ENCODE measurements around the gene TCEA2.
"Not testable (repeated sequence)": the region's sequence is repeated elsewhere in the genome, so short reads cannot be mapped to it uniquely, and the experiment has no call there.

Gene TCEA2

DNA sequence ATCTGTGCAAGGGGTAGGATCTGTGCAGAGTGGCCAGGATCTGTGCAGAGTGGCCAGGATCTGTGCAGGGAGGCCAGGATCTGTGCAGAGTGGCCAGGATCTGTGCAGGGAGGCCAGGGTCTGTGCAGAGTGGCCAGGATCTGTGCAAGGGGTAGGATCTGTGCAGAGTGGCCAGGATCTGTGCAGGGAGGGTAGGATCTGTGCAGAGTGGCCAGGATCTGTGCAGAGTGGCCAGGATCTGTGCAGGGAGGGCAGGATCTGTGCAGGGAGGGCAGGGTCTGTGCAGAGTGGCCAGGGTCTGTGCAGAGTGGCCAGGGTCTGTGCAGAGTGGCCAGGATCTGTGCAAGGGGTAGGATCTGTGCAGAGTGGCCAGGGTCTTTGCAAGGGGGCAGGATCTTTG, 25.6 kb downstream of the TCEA2 start:
- H3K36me3 Mint-ChIP-seq (ENCODE audit: low read depth); H3K4me3 Mint-ChIP-seq; DNase-seq (ENCODE audit: low spot score); H3K4me1 Mint-ChIP-seq (ENCODE audit: low read depth); H3K9me3 Mint-ChIP-seq; H3K27ac Mint-ChIP-seq: not testable (repeated sequence)
- H3K27me3 Mint-ChIP-seq (ENCODE audit: low read depth) = peaks cover 29% of the 10 kb centered on the region

DNA sequence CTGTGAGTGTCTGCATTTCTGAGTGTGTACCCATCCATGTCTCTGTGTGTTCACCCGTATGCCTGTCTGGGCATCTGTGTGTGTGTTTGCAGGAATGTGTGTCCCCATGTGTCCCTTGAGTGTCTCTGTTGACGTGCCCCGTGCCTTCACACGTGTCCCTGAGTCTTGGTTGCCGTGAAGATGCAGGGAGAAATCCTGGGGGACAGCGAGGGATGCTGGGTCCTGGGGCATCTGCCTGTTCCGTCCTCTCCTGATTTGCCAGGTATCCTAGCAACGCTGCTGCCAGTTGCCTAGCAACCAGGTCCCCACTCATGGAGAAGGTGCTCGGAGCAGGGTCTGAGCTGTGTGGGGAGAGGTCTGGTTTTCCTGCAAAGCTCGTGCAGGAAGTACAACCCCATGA, 27.2 kb downstream of the TCEA2 start:
- Mint-ChIP-seq H3K36me3 (ENCODE audit: low read depth) (no peaks in the 10 kb centered on the region), H3K9me3 (no peaks in the 10 kb centered on the region), H3K27ac (no peak overlapping the region), H3K27me3 (ENCODE audit: low read depth) (peaks cover 20% of the 10 kb centered on the region), H3K4me3 (no peak overlapping the region), H3K4me1 (ENCODE audit: low read depth) (no peaks in the 10 kb centered on the region)
- DNase-seq (ENCODE audit: low spot score) = no peak

DNA sequence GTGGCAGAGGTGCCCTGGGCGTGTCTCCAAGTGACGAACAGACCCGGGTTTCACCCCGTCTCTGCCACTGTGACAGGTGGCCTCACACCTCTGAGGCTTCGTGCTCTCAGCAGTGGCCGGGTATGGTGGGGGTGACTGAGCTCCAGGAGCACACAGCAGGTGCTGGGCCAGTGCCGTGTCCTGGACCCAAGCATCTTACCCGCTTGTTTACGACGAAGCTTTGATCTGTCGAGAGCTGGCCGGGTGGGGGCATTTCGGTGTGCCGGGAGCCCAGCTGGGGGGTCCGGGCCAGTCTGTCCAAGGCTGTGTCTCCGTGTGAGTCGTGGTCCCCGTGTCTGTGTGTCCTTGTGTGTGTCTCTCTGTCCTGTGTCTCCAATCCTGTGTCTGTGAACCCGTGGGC, 28.3 kb downstream of the TCEA2 start:
- Mint-ChIP-seq H3K27me3 (ENCODE audit: low read depth) (peaks cover 9% of the 10 kb centered on the region), H3K9me3 (no peaks in the 10 kb centered on the region), H3K4me1 (ENCODE audit: low read depth) (no peaks in the 10 kb centered on the region), H3K4me3 (no peak overlapping the region), H3K36me3 (ENCODE audit: low read depth) (no peaks in the 10 kb centered on the region), H3K27ac (no peak overlapping the region)
- DNase-seq (ENCODE audit: low spot score) = no peak

DNA sequence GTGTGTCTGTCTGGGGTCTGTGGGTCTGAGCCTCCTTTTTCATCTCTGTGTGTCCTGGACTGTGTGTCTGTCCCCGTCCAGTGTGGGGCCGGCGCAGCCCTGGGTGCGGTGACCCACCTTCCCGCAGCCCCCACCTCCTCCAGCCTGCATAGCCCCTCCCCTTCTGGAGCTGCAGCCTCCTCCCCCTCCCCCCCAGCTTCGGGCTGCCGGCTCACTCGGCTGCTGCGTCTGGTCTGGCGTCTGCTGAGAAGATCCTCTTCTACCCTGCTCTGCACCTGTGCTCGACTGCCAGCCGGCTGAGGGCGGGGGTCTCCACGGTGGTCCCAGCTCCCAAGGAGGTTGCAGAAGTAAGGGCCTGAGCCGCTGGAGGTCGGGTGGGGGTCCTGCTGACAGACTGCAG, 28.8 kb downstream of the TCEA2 start:
- H3K27me3 Mint-ChIP-seq (ENCODE audit: low read depth) = peaks cover 6% of the 10 kb centered on the region

DNA sequence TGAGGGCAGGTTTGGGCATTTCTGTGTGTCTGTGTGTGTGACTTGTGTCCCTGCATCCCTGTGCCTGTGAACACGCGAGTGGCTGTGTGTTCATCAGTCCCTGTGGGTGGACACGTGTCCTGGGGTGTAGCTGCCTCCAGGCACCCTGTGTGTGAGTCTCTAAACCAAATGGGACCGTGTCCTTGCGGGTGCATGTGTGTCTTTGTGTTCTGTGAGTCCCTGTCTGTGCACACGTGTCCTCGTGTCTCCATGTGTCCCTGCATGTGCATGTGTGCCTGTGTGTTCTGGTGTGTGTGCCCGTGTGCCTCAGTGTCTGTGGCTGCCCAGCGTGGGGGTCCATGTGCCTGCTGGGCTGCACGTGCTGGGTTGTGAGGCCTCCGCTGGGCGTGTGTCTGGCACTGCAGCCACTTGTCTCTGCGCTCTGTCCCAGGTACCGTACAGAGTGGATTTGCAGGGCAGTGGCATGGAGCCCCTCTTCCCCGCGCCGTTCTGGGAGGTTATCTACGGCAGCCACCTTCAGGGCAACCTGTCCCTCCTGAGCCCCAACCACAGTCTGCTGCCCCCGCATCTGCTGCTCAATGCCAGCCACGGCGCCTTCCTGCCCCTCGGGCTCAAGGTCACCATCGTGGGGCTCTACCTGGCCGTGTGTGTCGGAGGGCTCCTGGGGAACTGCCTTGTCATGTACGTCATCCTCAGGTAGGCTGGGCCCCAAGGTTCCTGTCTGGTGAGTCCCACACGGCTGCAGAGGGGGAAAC, 29.4 kb downstream of the TCEA2 start:
- no peaks in the 10 kb centered on the region for H3K4me1 Mint-ChIP-seq (ENCODE audit: low read depth)
- no peak overlapping the region for H3K4me3 Mint-ChIP-seq
- peaks cover 5% of the 10 kb centered on the region for H3K27me3 Mint-ChIP-seq (ENCODE audit: low read depth)
- H3K9me3 Mint-ChIP-seq = peaks cover 5% of the 10 kb centered on the region
- H3K27ac Mint-ChIP-seq = no peak overlapping the region
- H3K36me3 Mint-ChIP-seq (ENCODE audit: low read depth) = no peaks in the 10 kb centered on the region
- DNase-seq (ENCODE audit: low spot score) = no peak

More for the DNA sequence above, 28.8 kb downstream of the TCEA2 start:
- Mint-ChIP-seq H3K4me1 (ENCODE audit: low read depth) (no peaks in the 10 kb centered on the region), H3K4me3 (no peak overlapping the region), H3K27ac (no peak overlapping the region), H3K9me3 (peaks cover 2% of the 10 kb centered on the region), H3K36me3 (ENCODE audit: low read depth) (no peaks in the 10 kb centered on the region)
- no peak for DNase-seq (ENCODE audit: low spot score)

DNA sequence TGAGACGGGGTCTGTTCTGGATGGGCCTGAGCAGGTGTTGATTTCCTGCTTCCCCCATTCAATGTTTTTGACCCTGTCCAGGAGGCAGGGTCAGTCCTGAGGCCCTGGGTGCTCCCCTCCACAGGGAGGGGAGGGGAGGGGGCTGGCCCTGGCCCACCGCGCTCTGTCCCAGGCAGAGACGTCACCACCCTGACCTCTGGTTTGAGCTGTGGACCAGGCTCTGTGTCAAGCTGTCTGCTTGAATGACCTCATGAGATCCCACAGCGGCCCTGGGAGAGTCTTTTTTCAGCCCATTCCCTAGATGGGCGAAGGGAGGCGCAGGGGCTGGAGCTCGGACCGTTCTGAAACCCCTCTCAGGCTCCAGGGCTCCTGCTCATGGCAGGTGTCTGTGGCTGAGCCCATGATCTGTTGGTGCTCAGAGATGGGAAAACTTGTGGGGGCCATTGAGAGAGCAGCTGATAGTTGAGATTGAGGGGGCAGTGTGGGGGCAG, 30.1 kb downstream of the TCEA2 start:
- DNase-seq (ENCODE audit: low spot score) = no peak
- no peak overlapping the region for H3K4me3 Mint-ChIP-seq
- H3K36me3 Mint-ChIP-seq (ENCODE audit: low read depth) = no peaks in the 10 kb centered on the region
- no peak overlapping the region for H3K27ac Mint-ChIP-seq
- peaks cover 5% of the 10 kb centered on the region for H3K9me3 Mint-ChIP-seq
- H3K4me1 Mint-ChIP-seq (ENCODE audit: low read depth) = no peaks in the 10 kb centered on the region
- H3K27me3 Mint-ChIP-seq (ENCODE audit: low read depth) = peaks cover 5% of the 10 kb centered on the region

DNA sequence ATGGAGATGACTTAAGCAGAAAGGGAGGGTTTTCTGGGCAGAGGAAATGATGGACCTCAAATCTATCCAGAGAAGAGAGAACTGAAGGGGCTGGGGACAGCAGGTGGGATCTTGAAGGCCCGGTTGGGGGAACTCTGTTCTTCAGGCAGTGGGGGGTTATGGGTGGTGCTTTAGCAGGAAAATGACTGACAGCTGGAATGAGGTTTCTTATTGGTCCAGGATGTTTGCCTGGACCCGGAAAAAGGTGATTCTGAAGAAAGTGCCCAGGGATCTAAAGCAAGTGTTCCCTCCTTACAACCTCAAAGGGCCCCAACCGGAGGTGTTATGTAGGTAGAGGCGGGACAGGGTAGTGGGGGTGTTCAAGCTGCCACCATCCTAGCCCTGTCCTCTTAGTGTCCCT, 32.5 kb downstream of the TCEA2 start:
- no peak overlapping the region for H3K27ac Mint-ChIP-seq
- no peak for DNase-seq (ENCODE audit: low spot score)

DNA sequence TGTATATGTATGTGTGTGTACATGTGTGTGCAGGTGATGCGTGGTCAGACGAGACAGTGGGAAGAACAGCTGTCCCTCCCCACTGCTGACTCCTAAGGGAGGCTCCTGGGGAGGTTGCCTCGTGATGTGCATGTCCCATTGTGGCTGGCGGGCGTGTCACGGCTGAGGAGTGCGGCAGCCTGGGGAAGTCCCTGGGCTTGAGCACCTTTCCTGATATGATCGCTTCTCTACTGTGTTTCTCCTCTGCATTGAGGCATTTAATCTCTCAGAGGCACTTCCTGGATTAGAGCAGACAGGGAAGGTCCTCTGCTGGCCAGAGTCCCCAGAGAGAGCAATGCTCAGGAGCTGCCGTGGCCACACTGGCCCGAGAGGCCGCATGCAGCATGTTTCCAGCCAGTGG, 32.9 kb downstream of the TCEA2 start:
- Mint-ChIP-seq H3K4me3 (no peak overlapping the region), H3K27ac (no peak overlapping the region), H3K9me3 (peaks cover 5% of the 10 kb centered on the region), H3K36me3 (ENCODE audit: low read depth) (no peaks in the 10 kb centered on the region), H3K4me1 (ENCODE audit: low read depth) (no peaks in the 10 kb centered on the region), H3K27me3 (ENCODE audit: low read depth) (peaks cover 4% of the 10 kb centered on the region)
- no peak for DNase-seq (ENCODE audit: low spot score)

More for the DNA sequence above, 32.5 kb downstream of the TCEA2 start:
- Mint-ChIP-seq H3K4me1 (ENCODE audit: low read depth) (no peaks in the 10 kb centered on the region), H3K36me3 (ENCODE audit: low read depth) (no peaks in the 10 kb centered on the region), H3K9me3 (peaks cover 5% of the 10 kb centered on the region), H3K27me3 (ENCODE audit: low read depth) (no peaks in the 10 kb centered on the region), H3K4me3 (no peak overlapping the region)

DNA sequence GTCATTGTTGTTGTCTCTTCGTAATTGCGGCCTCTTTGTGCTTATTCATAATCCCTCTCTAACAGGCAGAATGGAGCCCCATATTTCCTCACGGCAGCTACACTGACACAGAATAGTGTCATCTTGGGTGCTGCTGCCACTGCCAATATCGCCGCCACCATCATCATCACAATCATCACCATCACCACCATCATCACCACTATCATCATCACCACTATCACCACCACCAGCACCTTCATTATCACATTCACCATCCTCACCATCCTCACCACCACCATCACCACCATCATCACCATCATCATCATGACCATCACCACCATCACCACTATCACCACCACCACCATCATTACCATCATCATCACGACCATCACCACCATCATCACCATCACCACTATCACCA, 33.5 kb downstream of the TCEA2 start:
- Mint-ChIP-seq H3K4me3 (no peak overlapping the region), H3K9me3 (peaks cover 5% of the 10 kb centered on the region), H3K36me3 (ENCODE audit: low read depth) (no peaks in the 10 kb centered on the region), H3K27me3 (ENCODE audit: low read depth) (peaks cover 10% of the 10 kb centered on the region), H3K27ac (no peak overlapping the region), H3K4me1 (ENCODE audit: low read depth) (no peaks in the 10 kb centered on the region)
- DNase-seq (ENCODE audit: low spot score) = no peak

DNA sequence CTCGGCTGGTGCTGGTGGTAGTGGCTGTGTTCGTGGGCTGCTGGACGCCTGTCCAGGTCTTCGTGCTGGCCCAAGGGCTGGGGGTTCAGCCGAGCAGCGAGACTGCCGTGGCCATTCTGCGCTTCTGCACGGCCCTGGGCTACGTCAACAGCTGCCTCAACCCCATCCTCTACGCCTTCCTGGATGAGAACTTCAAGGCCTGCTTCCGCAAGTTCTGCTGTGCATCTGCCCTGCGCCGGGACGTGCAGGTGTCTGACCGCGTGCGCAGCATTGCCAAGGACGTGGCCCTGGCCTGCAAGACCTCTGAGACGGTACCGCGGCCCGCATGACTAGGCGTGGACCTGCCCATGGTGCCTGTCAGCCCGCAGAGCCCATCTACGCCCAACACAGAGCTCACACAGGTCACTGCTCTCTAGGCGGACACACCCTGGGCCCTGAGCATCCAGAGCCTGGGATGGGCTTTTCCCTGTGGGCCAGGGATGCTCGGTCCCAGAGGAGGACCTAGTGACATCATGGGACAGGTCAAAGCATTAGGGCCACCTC, 35.5 kb downstream of the TCEA2 start:
- no peak overlapping the region for H3K27ac Mint-ChIP-seq
- H3K4me3 Mint-ChIP-seq = no peak overlapping the region
- no peaks in the 10 kb centered on the region for H3K36me3 Mint-ChIP-seq (ENCODE audit: low read depth)
- H3K27me3 Mint-ChIP-seq (ENCODE audit: low read depth) = peaks cover 20% of the 10 kb centered on the region
- DNase-seq (ENCODE audit: low spot score) = no peak
- H3K4me1 Mint-ChIP-seq (ENCODE audit: low read depth) = no peaks in the 10 kb centered on the region
- peaks cover 5% of the 10 kb centered on the region for H3K9me3 Mint-ChIP-seq

DNA sequence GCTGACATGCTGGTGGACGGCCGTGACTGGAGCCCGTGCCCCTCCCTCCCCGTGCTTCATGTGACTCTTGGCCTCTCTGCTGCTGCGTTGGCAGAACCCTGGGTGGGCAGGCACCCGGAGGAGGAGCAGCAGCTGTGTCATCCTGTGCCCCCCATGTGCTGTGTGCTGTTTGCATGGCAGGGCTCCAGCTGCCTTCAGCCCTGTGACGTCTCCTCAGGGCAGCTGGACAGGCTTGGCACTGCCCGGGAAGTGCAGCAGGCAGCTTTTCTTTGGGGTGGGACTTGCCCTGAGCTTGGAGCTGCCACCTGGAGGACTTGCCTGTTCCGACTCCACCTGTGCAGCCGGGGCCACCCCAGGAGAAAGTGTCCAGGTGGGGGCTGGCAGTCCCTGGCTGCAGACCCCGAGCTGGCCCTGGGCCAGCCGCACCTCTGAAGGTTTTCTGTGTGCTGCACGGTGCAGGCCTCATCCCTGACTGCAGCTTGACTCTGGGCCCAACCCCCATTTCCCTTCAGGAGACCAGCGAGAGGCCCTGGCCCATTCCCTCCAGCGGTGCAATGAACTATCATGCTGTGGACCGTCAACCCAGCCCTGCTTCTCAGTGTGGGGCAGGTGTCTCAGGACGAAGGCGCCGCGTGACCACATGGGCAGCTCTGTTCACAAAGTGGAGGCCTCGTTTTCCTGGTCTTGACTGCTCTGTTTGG, 36.2 kb downstream of the TCEA2 start:
- DNase-seq (ENCODE audit: low spot score) = no peak
- H3K36me3 Mint-ChIP-seq (ENCODE audit: low read depth) = no peaks in the 10 kb centered on the region
- peaks cover 23% of the 10 kb centered on the region for H3K27me3 Mint-ChIP-seq (ENCODE audit: low read depth)
- no peaks in the 10 kb centered on the region for H3K4me1 Mint-ChIP-seq (ENCODE audit: low read depth)
- H3K27ac Mint-ChIP-seq = no peak overlapping the region
- H3K4me3 Mint-ChIP-seq = no peak overlapping the region
- H3K9me3 Mint-ChIP-seq = peaks cover 5% of the 10 kb centered on the region

DNA sequence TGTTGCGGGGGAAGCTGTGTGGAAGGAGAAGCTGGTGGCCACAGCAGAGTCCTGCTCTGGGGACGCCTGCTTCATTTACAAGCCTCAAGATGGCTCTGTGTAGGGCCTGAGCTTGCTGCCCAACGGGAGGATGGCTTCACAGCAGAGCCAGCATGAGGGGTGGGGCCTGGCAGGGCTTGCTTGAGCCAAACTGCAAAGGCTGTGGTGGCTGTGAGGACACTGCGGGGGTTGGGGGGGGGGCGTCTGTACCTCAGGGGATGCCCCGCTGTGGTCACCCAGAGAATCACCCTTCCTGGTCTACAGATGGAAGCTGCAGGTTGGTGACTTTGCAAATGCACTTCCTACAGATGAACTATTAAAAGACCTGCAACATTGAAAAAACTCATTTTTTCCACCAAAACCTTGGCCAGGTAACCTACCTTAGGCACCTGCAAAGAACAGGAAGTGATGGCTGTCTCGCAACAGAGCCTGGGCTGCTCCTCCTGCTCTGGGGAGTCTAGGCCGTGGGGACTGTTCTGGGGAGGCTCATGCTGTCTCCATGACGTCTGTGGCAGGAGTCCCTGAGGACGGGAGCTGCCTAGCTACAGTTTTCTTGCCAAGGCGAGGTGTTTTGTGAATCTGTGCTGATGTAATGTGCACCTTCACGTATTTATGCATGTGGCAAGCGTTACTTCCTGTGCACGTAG, 37.0 kb downstream of the TCEA2 start:
- no peak for DNase-seq (ENCODE audit: low spot score)
- H3K4me1 Mint-ChIP-seq (ENCODE audit: low read depth) = no peaks in the 10 kb centered on the region
- peaks cover 23% of the 10 kb centered on the region for H3K27me3 Mint-ChIP-seq (ENCODE audit: low read depth)
- H3K36me3 Mint-ChIP-seq (ENCODE audit: low read depth) = no peaks in the 10 kb centered on the region
- no peak overlapping the region for H3K4me3 Mint-ChIP-seq
- peaks cover 5% of the 10 kb centered on the region for H3K9me3 Mint-ChIP-seq
- no peak overlapping the region for H3K27ac Mint-ChIP-seq

DNA sequence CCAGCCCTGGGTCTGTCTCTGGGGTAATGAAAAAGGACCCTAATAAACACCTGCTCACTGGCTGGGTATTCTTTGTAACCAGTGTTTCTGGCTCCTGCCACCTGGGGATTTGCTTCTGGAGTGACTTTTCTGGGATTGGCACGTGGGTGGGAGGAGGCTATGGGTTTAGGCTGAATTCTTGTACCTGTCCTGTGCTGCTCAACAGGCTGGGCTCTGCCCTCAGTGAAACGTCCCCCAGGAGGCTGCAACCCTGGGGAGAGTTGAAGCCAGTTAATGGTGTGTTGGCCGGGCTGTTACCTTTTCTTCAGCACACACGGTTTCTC, 37.5 kb downstream of the TCEA2 start:
- H3K27ac Mint-ChIP-seq = no peak overlapping the region
- no peaks in the 10 kb centered on the region for H3K36me3 Mint-ChIP-seq (ENCODE audit: low read depth)
- H3K4me3 Mint-ChIP-seq = no peak overlapping the region
- H3K4me1 Mint-ChIP-seq (ENCODE audit: low read depth) = no peaks in the 10 kb centered on the region
- H3K27me3 Mint-ChIP-seq (ENCODE audit: low read depth) = peaks cover 23% of the 10 kb centered on the region
- peaks cover 5% of the 10 kb centered on the region for H3K9me3 Mint-ChIP-seq
- no peak for DNase-seq (ENCODE audit: low spot score)

Data from T-helper 2 cell treated with Interferon-gamma antibody and Interleukin-4, amounts not matched to agents 5 μg/mL and 100 μg/mL, for 36 hours (primary cell).